ENCODE data around the gene GPR156. TPM values are rescaled to one million over a fixed set of nuclear protein-coding genes. Genes with fewer than 3 reads are reported as not detected.
"Not testable (repeated sequence)": the region's sequence is repeated elsewhere in the genome, so short reads cannot be mapped to it uniquely, and the experiment has no call there.

The GPR156 gene
- total RNA-seq (ENCODE audit: low replicate concordance), result 0.45 and 1.5 TPM in 2 replicates
- long read RNA-seq, result 0 reads

GRCh38 chr3:120284747-120285507 lies at the start of gene GPR156:
Gene GPR156 (minus strand): TSS chr3:120285222. CDS start chr3:120244098, 41,124 bp downstream.
- TF ChIP-seq CTCF (conservative IDR thresholded peaks at IDR 0.05), result peak; percentile 49
- H3K9me3 Mint-ChIP-seq, result no peaks in the 10 kb centered on the region
- no peak within 1 kb of the TSS for H3K27ac Mint-ChIP-seq
- peaks cover 47% of the 10 kb centered on the region for H3K27me3 Mint-ChIP-seq
- DNase-seq (ENCODE audit: extremely low spot score, unreplicated experiment), result no peak
- H3K4me3 Mint-ChIP-seq, result peak within 1 kb of the TSS; percentile 83
- no peaks in the 10 kb centered on the region for H3K36me3 Mint-ChIP-seq
- peaks cover 5% of the 10 kb centered on the region for H3K4me1 Mint-ChIP-seq (ENCODE audit: unreplicated experiment)

GRCh38 chr3:120332646-120333045 lies 47.6 kb upstream of the GPR156 start:
- no peak overlapping the region for H3K27ac Mint-ChIP-seq
- no peak overlapping the region for H3K4me3 Mint-ChIP-seq
- DNase-seq (ENCODE audit: extremely low spot score, unreplicated experiment), result no peak
- no peak for TF ChIP-seq CTCF (conservative IDR thresholded peaks at IDR 0.05)
- no peaks in the 10 kb centered on the region for H3K27me3 Mint-ChIP-seq
- H3K36me3 Mint-ChIP-seq, result peaks cover 28% of the 10 kb centered on the region
- H3K9me3 Mint-ChIP-seq, result no peaks in the 10 kb centered on the region
- H3K4me1 Mint-ChIP-seq (ENCODE audit: unreplicated experiment), result peaks cover 9% of the 10 kb centered on the region

GRCh38 chr3:120331076-120331475 lies 46.1 kb upstream of the GPR156 start:
- peaks cover 36% of the 10 kb centered on the region for H3K36me3 Mint-ChIP-seq
- H3K4me1 Mint-ChIP-seq (ENCODE audit: unreplicated experiment), result peaks cover 9% of the 10 kb centered on the region
- H3K27me3 Mint-ChIP-seq, result no peaks in the 10 kb centered on the region
- DNase-seq (ENCODE audit: extremely low spot score, unreplicated experiment), result no peak
- TF ChIP-seq CTCF (conservative IDR thresholded peaks at IDR 0.05), result no peak
- H3K4me3 Mint-ChIP-seq, result no peak overlapping the region
- no peak overlapping the region for H3K27ac Mint-ChIP-seq
- H3K9me3 Mint-ChIP-seq, result no peaks in the 10 kb centered on the region

GRCh38 chr3:120326784-120327183 lies 41.8 kb upstream of the GPR156 start:
- DNase-seq (ENCODE audit: extremely low spot score, unreplicated experiment), result no peak
- Mint-ChIP-seq H3K36me3 (peaks cover 26% of the 10 kb centered on the region), H3K27me3 (no peaks in the 10 kb centered on the region), H3K4me3 (no peak overlapping the region), H3K27ac (no peak overlapping the region), H3K4me1 (ENCODE audit: unreplicated experiment) (no peaks in the 10 kb centered on the region), H3K9me3 (no peaks in the 10 kb centered on the region)
- no peak for TF ChIP-seq CTCF (conservative IDR thresholded peaks at IDR 0.05)

- no peak overlapping the region for H3K27ac Mint-ChIP-seq
- H3K36me3 Mint-ChIP-seq, result peaks cover 22% of the 10 kb centered on the region
- no peaks in the 10 kb centered on the region for H3K27me3 Mint-ChIP-seq
Observed at GRCh38 chr3:120324190-120324589, 39.2 kb upstream of the GPR156 start.

GRCh38 chr3:120323761-120324160 lies 38.7 kb upstream of the GPR156 start:
- not testable (repeated sequence) for H3K4me3 Mint-ChIP-seq; H3K9me3 Mint-ChIP-seq; H3K4me1 Mint-ChIP-seq (ENCODE audit: unreplicated experiment); H3K27ac Mint-ChIP-seq; DNase-seq (ENCODE audit: extremely low spot score, unreplicated experiment); H3K27me3 Mint-ChIP-seq
- peaks cover 22% of the 10 kb centered on the region for H3K36me3 Mint-ChIP-seq

More at GRCh38 chr3:120324190-120324589, 39.2 kb upstream of the GPR156 start:
- H3K4me3 Mint-ChIP-seq, result no peak overlapping the region
- TF ChIP-seq CTCF (conservative IDR thresholded peaks at IDR 0.05), result no peak
- H3K9me3 Mint-ChIP-seq, result no peaks in the 10 kb centered on the region
- no peaks in the 10 kb centered on the region for H3K4me1 Mint-ChIP-seq (ENCODE audit: unreplicated experiment)
- no peak for DNase-seq (ENCODE audit: extremely low spot score, unreplicated experiment)

Measured in type B pancreatic cell (in vitro differentiated cells).